Mucosa of stomach (tissue), 1 donor: ENCODE results near the gene EYA4.

ENCODE experiments used
- H3K27me3 ChIP-seq: one replicate; pipeline ENCODE4 v1.7.0; 2013; ENCODE audit warnings: mild to moderate bottlenecking, low read length; ENCODE audit not compliant: control insufficient read depth, insufficient read depth
- H3K36me3 ChIP-seq: one replicate; pipeline ENCODE4 v1.7.0; 2013; ENCODE audit warnings: low read length; ENCODE audit not compliant: control insufficient read depth, insufficient read depth
- H3K4me1 ChIP-seq: one replicate; pipeline ENCODE4 v1.7.0; 2013; ENCODE audit warnings: mild to moderate bottlenecking, low read length; ENCODE audit not compliant: control insufficient read depth, insufficient read depth
- H3K4me3 ChIP-seq: one replicate; pipeline ENCODE4 v1.7.0; 2013; ENCODE audit warnings: low read length
- H3K9ac ChIP-seq: one replicate; pipeline ENCODE4 v1.7.0; 2013; ENCODE audit warnings: mild to moderate bottlenecking, low read length, moderate library complexity
- H3K9me3 ChIP-seq: one replicate; pipeline ENCODE4 v1.7.0; 2013; ENCODE audit warnings: mild to moderate bottlenecking, low read length, moderate library complexity; ENCODE audit not compliant: control insufficient read depth
- donor health status: Pancreatic carcinoma.

The EYA4 gene

GRCh38 chr6:133339543-133340384 lies 98.6 kb downstream of the EYA4 start:
- no peaks in the 10 kb centered on the region for H3K9me3 ChIP-seq
- H3K4me3 ChIP-seq: no peak overlapping the region
- H3K4me1 ChIP-seq: no peaks in the 10 kb centered on the region
- no peaks in the 10 kb centered on the region for H3K36me3 ChIP-seq
- no peak overlapping the region for H3K9ac ChIP-seq
- no peaks in the 10 kb centered on the region for H3K27me3 ChIP-seq

DNA sequence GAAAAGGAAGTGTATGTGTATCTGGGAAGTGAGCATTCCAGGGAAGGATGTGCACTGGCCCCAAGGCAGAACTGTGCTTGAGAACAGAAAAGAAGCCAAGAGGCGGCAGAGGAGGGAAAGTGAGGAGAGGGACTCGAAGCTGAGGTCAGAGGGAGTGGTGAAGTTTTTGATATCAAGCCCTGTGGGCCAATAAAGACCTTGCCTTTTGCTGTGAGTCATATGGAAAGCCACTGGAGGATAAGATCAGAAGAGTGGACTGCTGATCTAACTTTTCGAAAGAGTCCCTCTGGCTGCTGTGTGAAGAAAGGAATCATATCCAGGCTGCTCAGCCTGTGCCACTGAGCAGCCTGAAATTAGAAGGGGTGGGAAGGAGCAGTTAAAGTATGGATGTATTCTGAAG lies 99.4 kb downstream of the EYA4 start:
- H3K4me1 ChIP-seq: no peaks in the 10 kb centered on the region

GRCh38 chr6:133341607-133342158 lies 100.5 kb downstream of the EYA4 start:
- H3K4me1 ChIP-seq: no peaks in the 10 kb centered on the region
- no peaks in the 10 kb centered on the region for H3K27me3 ChIP-seq
- H3K9ac ChIP-seq: no peak overlapping the region
- no peak overlapping the region for H3K4me3 ChIP-seq
- H3K9me3 ChIP-seq: no peaks in the 10 kb centered on the region
- H3K36me3 ChIP-seq: no peaks in the 10 kb centered on the region

More for the DNA sequence above, 99.4 kb downstream of the EYA4 start:
- H3K4me3 ChIP-seq: no peak overlapping the region
- no peaks in the 10 kb centered on the region for H3K36me3 ChIP-seq
- H3K27me3 ChIP-seq: no peaks in the 10 kb centered on the region
- H3K9me3 ChIP-seq: no peaks in the 10 kb centered on the region
- no peak overlapping the region for H3K9ac ChIP-seq

DNA sequence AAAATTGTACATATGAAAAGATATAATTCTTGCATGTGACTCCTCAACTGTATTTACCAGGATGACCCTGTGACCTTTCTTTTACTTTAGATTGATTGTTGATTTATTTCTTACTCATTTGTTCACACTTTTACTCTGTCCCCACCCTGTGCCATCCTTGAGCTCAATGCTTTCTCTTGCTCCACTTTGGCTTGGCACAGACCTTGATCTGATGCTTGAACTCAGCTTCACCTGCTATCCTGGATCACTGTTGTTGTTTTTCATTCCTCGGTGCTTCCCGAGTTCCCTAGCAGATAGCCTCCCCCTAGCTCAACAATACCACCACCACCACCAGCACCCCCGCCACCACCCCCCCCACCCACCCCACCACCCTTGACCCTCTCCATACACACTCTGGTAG lies 102.1 kb downstream of the EYA4 start:
- Histone ChIP-seq H3K36me3 (no peaks in the 10 kb centered on the region), H3K9ac (no peak overlapping the region), H3K4me1 (no peaks in the 10 kb centered on the region), H3K9me3 (no peaks in the 10 kb centered on the region), H3K4me3 (no peak overlapping the region), H3K27me3 (no peaks in the 10 kb centered on the region)

- Histone ChIP-seq H3K9me3 (no peaks in the 10 kb centered on the region), H3K36me3 (no peaks in the 10 kb centered on the region), H3K4me1 (no peaks in the 10 kb centered on the region), H3K27me3 (no peaks in the 10 kb centered on the region), H3K4me3 (no peak overlapping the region), H3K9ac (no peak overlapping the region)
These were observed 107.7 kb downstream of the EYA4 start for GRCh38 chr6:133348846-133349245.

DNA sequence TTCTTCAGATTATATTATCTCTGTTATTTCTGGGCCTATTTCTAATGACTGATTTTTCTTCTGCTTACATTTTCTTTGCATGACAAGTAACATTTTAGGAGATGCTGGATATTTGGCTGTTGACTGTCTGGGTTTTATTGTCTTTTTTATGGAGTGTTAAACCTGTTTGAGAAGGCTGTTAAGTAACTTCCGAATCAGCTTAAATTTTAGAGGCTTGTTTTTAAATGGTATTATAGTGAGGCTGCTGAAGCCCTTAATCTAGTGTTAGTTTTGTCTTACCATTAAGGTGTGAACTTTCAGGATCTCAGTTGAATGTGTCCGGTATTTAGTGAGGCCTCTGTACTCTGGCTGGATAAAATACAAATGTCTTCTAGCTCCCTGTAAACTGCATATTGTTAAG lies 109.8 kb downstream of the EYA4 start:
- H3K4me3 ChIP-seq: no peak overlapping the region
- no peaks in the 10 kb centered on the region for H3K9me3 ChIP-seq
- H3K9ac ChIP-seq: no peak overlapping the region
- H3K36me3 ChIP-seq: no peaks in the 10 kb centered on the region
- H3K27me3 ChIP-seq: no peaks in the 10 kb centered on the region
- no peaks in the 10 kb centered on the region for H3K4me1 ChIP-seq

DNA sequence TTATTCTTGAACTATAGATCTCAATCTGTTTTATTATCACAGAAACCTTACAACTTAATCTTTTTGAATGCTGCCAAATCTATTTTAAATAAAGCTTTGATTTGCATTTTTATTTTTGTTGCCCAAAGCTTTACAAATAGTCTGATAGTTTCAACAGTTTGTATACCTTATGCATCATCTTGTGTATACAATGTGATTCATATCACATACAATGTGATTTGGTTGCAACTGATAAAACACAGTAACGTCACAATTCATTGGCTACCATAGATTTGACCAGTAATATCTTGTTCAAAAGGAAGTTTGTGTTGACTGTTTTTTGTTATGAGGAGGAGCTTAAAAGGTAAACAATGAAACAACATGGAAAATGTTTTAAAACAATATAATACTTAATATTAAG lies 110.9 kb downstream of the EYA4 start:
- Histone ChIP-seq H3K27me3 (no peaks in the 10 kb centered on the region), H3K9me3 (no peaks in the 10 kb centered on the region), H3K4me1 (no peaks in the 10 kb centered on the region), H3K36me3 (no peaks in the 10 kb centered on the region), H3K9ac (no peak overlapping the region), H3K4me3 (no peak overlapping the region)

- H3K4me1 ChIP-seq: no peaks in the 10 kb centered on the region
- H3K27me3 ChIP-seq: no peaks in the 10 kb centered on the region
- H3K4me3 ChIP-seq: no peak overlapping the region
- H3K9ac ChIP-seq: no peak overlapping the region
- H3K36me3 ChIP-seq: no peaks in the 10 kb centered on the region
- H3K9me3 ChIP-seq: no peaks in the 10 kb centered on the region
These were observed 111.9 kb downstream of the EYA4 start for GRCh38 chr6:133353061-133353460.

DNA sequence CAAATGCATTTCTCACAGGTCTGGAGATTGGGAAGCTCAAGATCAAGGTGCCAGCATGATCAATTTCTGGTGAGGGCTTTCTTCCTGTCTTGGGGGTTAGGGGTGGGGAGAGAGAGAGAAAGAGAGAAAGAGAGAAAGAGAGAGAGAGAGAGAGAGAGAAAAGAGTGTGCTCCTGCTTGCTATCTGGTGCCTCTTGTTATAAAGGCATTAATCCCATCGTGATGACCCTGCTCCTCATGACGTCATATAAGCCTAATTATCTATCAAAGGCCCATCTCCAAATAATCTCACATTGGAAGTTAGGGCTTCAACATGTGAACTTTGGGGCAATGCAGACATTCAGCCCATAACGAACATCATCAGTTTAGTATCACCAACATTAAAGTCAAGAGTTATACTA lies 114.8 kb downstream of the EYA4 start:
- Histone ChIP-seq H3K4me1 (no peaks in the 10 kb centered on the region), H3K9me3 (no peaks in the 10 kb centered on the region), H3K9ac (no peak overlapping the region), H3K36me3 (no peaks in the 10 kb centered on the region), H3K4me3 (no peak overlapping the region), H3K27me3 (no peaks in the 10 kb centered on the region)

- H3K9ac ChIP-seq: no peak overlapping the region
- no peaks in the 10 kb centered on the region for H3K4me1 ChIP-seq
- H3K9me3 ChIP-seq: no peaks in the 10 kb centered on the region
- H3K36me3 ChIP-seq: no peaks in the 10 kb centered on the region
- H3K4me3 ChIP-seq: no peak overlapping the region
- no peaks in the 10 kb centered on the region for H3K27me3 ChIP-seq
These were observed 117.5 kb downstream of the EYA4 start for GRCh38 chr6:133358574-133359150.

DNA sequence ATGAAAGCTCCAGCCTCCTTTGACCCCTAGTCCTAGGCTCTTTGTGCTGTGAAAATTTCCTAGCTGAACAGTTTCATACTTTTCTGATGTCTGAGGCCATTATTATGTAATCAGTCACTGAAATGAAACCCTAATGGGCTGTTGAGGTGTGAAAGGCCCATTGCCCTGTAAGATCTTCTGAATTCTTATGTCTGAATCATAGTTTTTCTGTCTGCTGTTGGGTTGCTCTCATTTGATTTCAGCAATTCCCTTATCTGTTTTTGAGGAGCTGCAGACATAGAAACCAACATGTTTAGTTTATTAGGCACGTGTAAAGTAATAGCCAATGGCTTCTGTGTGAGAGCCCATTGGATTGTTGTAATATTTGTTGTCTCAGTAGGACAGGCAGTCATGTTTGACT lies 118.1 kb downstream of the EYA4 start:
- Histone ChIP-seq H3K4me3 (no peak overlapping the region), H3K4me1 (no peaks in the 10 kb centered on the region), H3K27me3 (no peaks in the 10 kb centered on the region), H3K9me3 (no peaks in the 10 kb centered on the region), H3K9ac (no peak overlapping the region), H3K36me3 (no peaks in the 10 kb centered on the region)

DNA sequence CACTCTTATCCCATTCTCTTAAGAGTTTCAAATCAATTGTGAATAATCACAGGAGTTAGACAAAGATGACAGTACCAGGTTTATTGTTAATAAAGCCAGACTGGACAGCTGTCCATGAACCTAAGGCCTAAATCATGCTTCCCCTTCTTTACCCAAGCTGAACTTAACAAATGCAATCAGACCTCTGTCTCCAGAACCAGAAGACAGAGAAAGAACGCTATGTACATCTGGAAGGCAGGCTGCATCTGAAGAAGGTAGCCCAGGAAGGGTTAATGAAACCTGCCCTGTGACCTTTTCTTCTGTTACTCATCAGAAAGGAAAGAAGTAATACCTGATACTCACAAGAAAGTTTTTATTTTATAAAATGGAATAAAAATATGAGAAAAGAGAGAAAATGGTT lies 118.6 kb downstream of the EYA4 start:
- Histone ChIP-seq H3K4me3 (no peak overlapping the region), H3K9me3 (no peaks in the 10 kb centered on the region), H3K36me3 (no peaks in the 10 kb centered on the region), H3K9ac (no peak overlapping the region), H3K4me1 (no peaks in the 10 kb centered on the region), H3K27me3 (no peaks in the 10 kb centered on the region)
